Measurements from ENCODE around the gene TXNDC12.

The TXNDC12 gene

DNA sequence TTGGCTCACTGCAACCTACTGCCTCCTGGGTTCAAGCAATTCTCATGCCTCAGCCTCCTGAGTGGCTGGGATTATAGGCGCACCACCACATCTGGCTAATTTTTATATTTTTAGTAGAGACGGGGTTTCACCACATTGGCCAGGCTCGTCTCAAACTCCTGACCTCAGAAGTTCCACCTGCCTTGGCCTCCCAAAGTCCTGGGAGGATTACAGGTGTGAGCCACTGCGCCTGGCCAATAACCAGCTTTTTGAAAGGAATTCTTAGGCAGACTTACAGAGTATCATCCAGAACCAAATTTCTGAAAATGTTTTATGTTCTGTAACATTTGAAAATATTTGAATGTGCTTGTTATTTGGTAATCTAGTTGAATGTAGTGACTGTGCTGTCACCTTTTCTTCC is 15.7 kb upstream of the TXNDC12 start:
- peaks cover 0 to 1% (median 0%) of the 10 kb centered on the region in 5 donors for H3K4me1 ChIP-seq (ENCODE audit: control insufficient read depth in 5 of 5, insufficient read depth in 5 of 5, low read length in 5 of 5)
- no peaks in the 10 kb centered on the region for H3K9me3 ChIP-seq (ENCODE audit: control insufficient read depth in 5 of 5, low read length in 5 of 5)
- no peak overlapping the region for H3K4me3 ChIP-seq (ENCODE audit: low read depth in 1 of 5, low read length in 5 of 5)
- H3K27ac ChIP-seq (ENCODE audit: low read depth, low read length): no peak overlapping the region
- H3K9ac ChIP-seq (ENCODE audit: low read length in 5 of 5): no peak overlapping the region
- H3K27me3 ChIP-seq (ENCODE audit: control insufficient read depth in 5 of 5, insufficient read depth in 4 of 5, low read length in 5 of 5): no peaks in the 10 kb centered on the region
- H3K36me3 ChIP-seq (ENCODE audit: control insufficient read depth in 5 of 5, insufficient read depth in 5 of 5, low read length in 5 of 5): peaks cover 18 to 39% (median 28%) of the 10 kb centered on the region in 5 donors

DNA sequence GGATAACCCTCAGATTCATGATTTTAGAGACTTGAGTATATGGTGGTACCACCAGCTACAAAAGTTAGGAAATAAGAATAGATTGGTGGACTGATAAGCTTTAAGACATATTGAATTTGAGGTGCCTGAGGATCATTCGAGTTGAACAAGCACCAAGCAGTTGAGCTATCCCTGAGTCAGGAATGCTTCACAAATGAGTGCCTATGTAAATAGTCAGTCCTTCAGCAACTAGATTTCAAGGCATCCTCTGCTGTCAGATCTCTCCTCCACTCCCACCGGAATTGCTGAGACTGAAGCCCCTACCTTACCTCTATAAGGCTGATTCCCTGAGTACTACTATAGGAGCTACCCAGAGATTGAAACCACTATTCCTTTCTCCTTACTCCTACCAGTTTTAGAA is 8.2 kb upstream of the TXNDC12 start:
- Histone ChIP-seq H3K36me3 (ENCODE audit: control insufficient read depth in 5 of 5, insufficient read depth in 5 of 5, low read length in 5 of 5) (peaks cover 34 to 65% (median 55%) of the 10 kb centered on the region in 5 donors), H3K4me1 (ENCODE audit: control insufficient read depth in 5 of 5, insufficient read depth in 5 of 5, low read length in 5 of 5) (peaks cover 0 to 23% (median 12%) of the 10 kb centered on the region in 5 donors), H3K4me3 (ENCODE audit: low read depth in 1 of 5, low read length in 5 of 5) (no peak overlapping the region), H3K27me3 (ENCODE audit: control insufficient read depth in 5 of 5, insufficient read depth in 4 of 5, low read length in 5 of 5) (no peaks in the 10 kb centered on the region), H3K27ac (ENCODE audit: low read depth, low read length) (no peak overlapping the region), H3K9me3 (ENCODE audit: control insufficient read depth in 5 of 5, low read length in 5 of 5) (no peaks in the 10 kb centered on the region), H3K9ac (ENCODE audit: low read length in 5 of 5) (no peak overlapping the region)

DNA sequence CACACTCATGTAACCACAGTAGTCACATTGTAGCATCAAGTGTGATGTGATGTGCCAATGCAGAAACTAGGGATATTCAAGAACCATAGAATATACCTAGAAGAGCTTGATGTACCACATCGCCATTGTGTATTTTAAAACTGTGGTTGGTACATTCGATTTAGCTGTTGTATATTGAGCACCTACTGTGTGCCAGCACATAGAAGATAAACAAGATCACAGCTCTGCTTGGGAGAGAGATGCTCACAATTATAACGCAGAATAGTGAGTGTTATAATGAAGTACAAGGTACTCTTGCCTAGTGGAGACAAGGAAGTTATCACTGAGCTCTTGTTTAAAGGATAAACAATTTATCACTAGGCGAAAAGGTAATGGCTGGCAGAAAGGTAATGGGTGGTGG is 5.8 kb upstream of the TXNDC12 start:
- H3K36me3 ChIP-seq (ENCODE audit: control insufficient read depth in 5 of 5, insufficient read depth in 5 of 5, low read length in 5 of 5): peaks cover 30 to 47% (median 40%) of the 10 kb centered on the region in 5 donors
- no peak overlapping the region for H3K27ac ChIP-seq (ENCODE audit: low read depth, low read length)
- no peaks in the 10 kb centered on the region for H3K27me3 ChIP-seq (ENCODE audit: control insufficient read depth in 5 of 5, insufficient read depth in 4 of 5, low read length in 5 of 5)

DNA sequence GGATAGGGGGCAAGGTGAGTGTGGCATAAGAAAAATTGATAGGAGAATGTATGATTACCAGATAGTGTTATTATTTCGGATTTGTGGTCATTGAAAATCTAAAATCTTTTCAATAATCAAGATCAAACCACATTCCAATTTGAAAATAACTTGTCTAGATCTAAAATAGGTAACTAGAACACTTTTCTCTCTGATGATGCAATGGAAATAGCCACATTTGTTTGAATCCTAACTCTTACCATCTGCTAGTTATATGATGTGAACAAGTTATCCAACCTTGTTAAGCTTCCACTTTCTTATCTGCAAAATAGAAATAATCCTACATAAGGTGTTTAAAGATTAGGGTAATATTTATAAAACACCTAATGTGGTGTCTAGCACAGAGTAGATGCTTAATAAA is 4.9 kb upstream of the TXNDC12 start:
- Histone ChIP-seq H3K9me3 (ENCODE audit: control insufficient read depth in 5 of 5, low read length in 5 of 5) (no peaks in the 10 kb centered on the region), H3K27ac (ENCODE audit: low read depth, low read length) (peak overlapping the region; percentile 92), H3K4me3 (ENCODE audit: low read depth in 1 of 5, low read length in 5 of 5) (no peak overlapping the region), H3K36me3 (ENCODE audit: control insufficient read depth in 5 of 5, insufficient read depth in 5 of 5, low read length in 5 of 5) (peaks cover 28 to 37% (median 33%) of the 10 kb centered on the region in 5 donors), H3K9ac (ENCODE audit: low read length in 5 of 5) (peak overlapping the region in 1 of 5 donors; percentile 34), H3K27me3 (ENCODE audit: control insufficient read depth in 5 of 5, insufficient read depth in 4 of 5, low read length in 5 of 5) (no peaks in the 10 kb centered on the region), H3K4me1 (ENCODE audit: control insufficient read depth in 5 of 5, insufficient read depth in 5 of 5, low read length in 5 of 5) (peaks cover 2 to 51% (median 40%) of the 10 kb centered on the region in 5 donors)

More for the DNA sequence above, 5.8 kb upstream of the TXNDC12 start:
- Histone ChIP-seq H3K4me1 (ENCODE audit: control insufficient read depth in 5 of 5, insufficient read depth in 5 of 5, low read length in 5 of 5) (peaks cover 2 to 43% (median 32%) of the 10 kb centered on the region in 5 donors), H3K9ac (ENCODE audit: low read length in 5 of 5) (no peak overlapping the region), H3K9me3 (ENCODE audit: control insufficient read depth in 5 of 5, low read length in 5 of 5) (no peaks in the 10 kb centered on the region), H3K4me3 (ENCODE audit: low read depth in 1 of 5, low read length in 5 of 5) (no peak overlapping the region)

DNA sequence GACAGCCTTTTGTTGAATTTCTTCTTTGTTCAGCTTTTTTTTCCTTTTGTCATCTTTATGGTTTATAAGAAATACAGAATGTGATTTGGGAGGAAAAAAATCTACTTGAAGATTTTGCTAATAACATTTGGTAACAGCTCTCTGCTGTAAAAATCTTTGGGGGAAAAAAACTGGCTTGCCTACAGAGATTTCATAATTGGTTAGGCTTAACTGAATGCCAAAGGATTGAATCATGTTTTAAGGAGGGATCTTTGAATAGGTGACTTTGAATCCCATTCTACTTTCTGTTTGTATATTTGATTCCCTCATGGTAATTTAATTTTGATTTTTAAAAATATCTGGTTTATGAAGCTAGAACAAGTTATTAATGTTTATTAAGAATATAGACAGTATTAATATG is 4.3 kb upstream of the TXNDC12 start:
- peak overlapping the region in 1 of 5 donors; percentile 22 for H3K4me3 ChIP-seq (ENCODE audit: low read depth in 1 of 5, low read length in 5 of 5)

DNA sequence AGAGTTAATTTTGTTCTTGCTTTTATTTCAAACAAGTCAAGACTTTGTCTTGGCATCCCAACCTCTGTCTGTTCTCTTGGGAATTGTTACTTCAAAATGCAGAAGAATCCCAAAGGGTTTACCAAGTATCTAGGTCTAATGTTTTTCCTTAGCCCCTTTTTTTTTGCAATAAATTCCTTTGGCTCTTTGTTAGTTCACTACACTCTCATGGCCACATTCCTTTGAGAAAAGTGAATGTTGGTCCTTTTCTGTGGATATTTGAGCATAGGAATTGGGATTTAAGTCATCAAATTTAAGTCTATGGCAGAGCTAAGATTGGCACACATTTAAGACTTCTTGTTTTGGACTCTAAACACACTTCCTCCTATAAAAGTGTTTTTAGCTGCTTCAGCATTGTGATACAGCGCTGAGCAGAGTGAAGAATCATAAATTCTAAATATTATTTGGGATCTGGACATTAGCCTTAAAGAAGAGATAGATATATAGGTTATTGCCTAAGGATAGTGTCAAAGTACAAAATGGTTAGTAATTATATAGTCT is 3.0 kb upstream of the TXNDC12 start:
- H3K9me3 ChIP-seq (ENCODE audit: control insufficient read depth in 5 of 5, low read length in 5 of 5): no peaks in the 10 kb centered on the region
- peaks cover 13 to 22% (median 18%) of the 10 kb centered on the region in 5 donors for H3K36me3 ChIP-seq (ENCODE audit: control insufficient read depth in 5 of 5, insufficient read depth in 5 of 5, low read length in 5 of 5)
- H3K4me3 ChIP-seq (ENCODE audit: low read depth in 1 of 5, low read length in 5 of 5): peak overlapping the region in 4 of 5 donors; percentile 94 to 97 (median 96)
- peaks cover 7 to 61% (median 53%) of the 10 kb centered on the region in 5 donors for H3K4me1 ChIP-seq (ENCODE audit: control insufficient read depth in 5 of 5, insufficient read depth in 5 of 5, low read length in 5 of 5)
- H3K27ac ChIP-seq (ENCODE audit: low read depth, low read length): peak overlapping the region; percentile 92
- H3K27me3 ChIP-seq (ENCODE audit: control insufficient read depth in 5 of 5, insufficient read depth in 4 of 5, low read length in 5 of 5): no peaks in the 10 kb centered on the region
- H3K9ac ChIP-seq (ENCODE audit: low read length in 5 of 5): peak overlapping the region in 1 of 5 donors; percentile 43

More for the DNA sequence above, 4.3 kb upstream of the TXNDC12 start:
- H3K36me3 ChIP-seq (ENCODE audit: control insufficient read depth in 5 of 5, insufficient read depth in 5 of 5, low read length in 5 of 5): peaks cover 23 to 32% (median 29%) of the 10 kb centered on the region in 5 donors
- H3K9me3 ChIP-seq (ENCODE audit: control insufficient read depth in 5 of 5, low read length in 5 of 5): no peaks in the 10 kb centered on the region
- H3K27me3 ChIP-seq (ENCODE audit: control insufficient read depth in 5 of 5, insufficient read depth in 4 of 5, low read length in 5 of 5): no peaks in the 10 kb centered on the region
- peak overlapping the region; percentile 92 for H3K27ac ChIP-seq (ENCODE audit: low read depth, low read length)
- peak overlapping the region in 2 of 5 donors; percentile 0 to 34 for H3K9ac ChIP-seq (ENCODE audit: low read length in 5 of 5)
- peaks cover 4 to 56% (median 46%) of the 10 kb centered on the region in 5 donors for H3K4me1 ChIP-seq (ENCODE audit: control insufficient read depth in 5 of 5, insufficient read depth in 5 of 5, low read length in 5 of 5)

DNA sequence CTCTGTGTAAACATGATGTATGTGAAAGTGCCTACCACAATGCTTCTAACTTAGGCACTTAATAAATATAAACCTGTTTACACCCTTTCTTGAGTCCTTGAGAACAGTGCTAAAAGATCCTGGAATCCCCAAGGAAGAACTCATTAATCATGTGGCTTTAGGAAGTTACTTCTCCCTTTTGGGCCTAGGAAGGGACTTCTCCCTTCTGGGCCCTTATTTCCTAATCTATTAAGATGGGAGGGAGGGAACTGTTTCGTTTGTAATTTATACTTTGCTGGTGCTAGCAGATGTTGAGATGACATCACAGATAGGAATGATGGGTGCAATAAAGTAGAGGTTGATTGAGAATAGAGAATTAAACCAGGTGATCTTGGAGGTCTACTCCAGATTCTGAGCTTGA is 2.3 kb upstream of the TXNDC12 start:
- peaks cover 7 to 61% (median 53%) of the 10 kb centered on the region in 5 donors for H3K4me1 ChIP-seq (ENCODE audit: control insufficient read depth in 5 of 5, insufficient read depth in 5 of 5, low read length in 5 of 5)
- peaks cover 12 to 18% (median 15%) of the 10 kb centered on the region in 5 donors for H3K36me3 ChIP-seq (ENCODE audit: control insufficient read depth in 5 of 5, insufficient read depth in 5 of 5, low read length in 5 of 5)
- H3K27me3 ChIP-seq (ENCODE audit: control insufficient read depth in 5 of 5, insufficient read depth in 4 of 5, low read length in 5 of 5): no peaks in the 10 kb centered on the region
- H3K27ac ChIP-seq (ENCODE audit: low read depth, low read length): peak overlapping the region; percentile 92
- peak overlapping the region; percentile 6 to 94 (median 86) for H3K9ac ChIP-seq (ENCODE audit: low read length in 5 of 5)
- H3K9me3 ChIP-seq (ENCODE audit: control insufficient read depth in 5 of 5, low read length in 5 of 5): no peaks in the 10 kb centered on the region
- peak overlapping the region; percentile 93 to 97 (median 96) for H3K4me3 ChIP-seq (ENCODE audit: low read depth in 1 of 5, low read length in 5 of 5)

DNA sequence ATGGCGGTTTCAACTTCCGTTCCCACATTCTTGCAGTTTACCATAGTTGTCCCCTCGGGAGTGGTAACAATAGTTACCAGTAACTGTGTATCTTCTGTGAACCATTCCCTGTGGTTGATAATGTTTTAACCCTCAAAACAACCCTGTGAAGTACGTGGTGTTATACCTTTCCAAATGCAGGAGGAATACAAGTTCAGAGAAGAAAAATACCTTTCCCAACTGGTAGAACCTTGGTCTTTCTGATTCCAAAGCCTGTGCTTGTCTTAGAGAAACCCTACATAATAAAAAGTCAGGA is 1.9 kb upstream of the TXNDC12 start:
- H3K9ac ChIP-seq (ENCODE audit: low read length in 5 of 5): peak overlapping the region; percentile 6 to 94 (median 86)
- no peaks in the 10 kb centered on the region for H3K9me3 ChIP-seq (ENCODE audit: control insufficient read depth in 5 of 5, low read length in 5 of 5)
- peak overlapping the region; percentile 93 to 97 (median 96) for H3K4me3 ChIP-seq (ENCODE audit: low read depth in 1 of 5, low read length in 5 of 5)
- peak overlapping the region; percentile 92 for H3K27ac ChIP-seq (ENCODE audit: low read depth, low read length)
- peaks cover 12 to 21% (median 15%) of the 10 kb centered on the region in 5 donors for H3K36me3 ChIP-seq (ENCODE audit: control insufficient read depth in 5 of 5, insufficient read depth in 5 of 5, low read length in 5 of 5)
- H3K4me1 ChIP-seq (ENCODE audit: control insufficient read depth in 5 of 5, insufficient read depth in 5 of 5, low read length in 5 of 5): peaks cover 7 to 61% (median 53%) of the 10 kb centered on the region in 5 donors
- H3K27me3 ChIP-seq (ENCODE audit: control insufficient read depth in 5 of 5, insufficient read depth in 4 of 5, low read length in 5 of 5): no peaks in the 10 kb centered on the region

DNA sequence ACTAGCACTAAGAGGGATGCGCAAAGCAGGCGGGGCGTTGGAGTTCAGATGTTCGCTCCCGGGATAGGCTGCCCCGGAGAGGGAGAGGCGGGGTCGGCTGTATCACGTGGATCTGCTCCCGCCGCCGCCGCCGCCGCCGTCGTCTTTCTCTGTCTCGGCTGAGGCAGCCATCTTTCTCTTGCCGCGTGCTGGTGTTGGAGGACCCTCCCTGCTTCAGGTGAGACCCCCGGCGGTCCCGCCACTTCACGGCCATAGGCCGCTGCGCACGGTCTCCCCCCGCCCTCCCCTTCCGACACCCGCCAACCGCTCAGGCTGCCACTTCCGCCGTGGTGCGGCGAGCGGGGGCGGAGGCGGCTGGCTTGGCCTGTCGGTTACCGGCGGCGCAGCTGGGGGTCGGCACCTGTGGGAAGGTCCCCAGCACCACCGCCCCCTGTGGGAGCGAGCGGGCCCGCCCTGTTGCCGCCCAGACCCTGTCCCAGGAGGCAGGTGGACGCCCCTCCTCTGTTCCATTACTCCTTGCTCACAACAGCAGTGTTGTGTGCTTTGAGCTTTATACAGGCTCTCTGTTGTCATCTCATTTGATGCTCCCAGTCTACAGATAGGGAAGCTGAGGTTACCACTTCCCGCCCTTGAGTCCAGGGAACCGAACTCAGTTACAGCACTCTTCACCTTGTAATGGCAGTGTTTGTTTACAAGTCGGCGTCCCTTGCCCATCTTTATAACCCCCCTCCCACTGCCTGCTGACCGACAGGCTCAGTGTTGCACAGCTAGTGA is 1.4 kb upstream of the TXNDC12 start, which contains the start of gene BTF3L4:
Gene BTF3L4 (plus strand): TSS at position 133 of the 774 bp plus-strand sequence. CDS start 3,553 bp downstream, outside the sequence.
- Histone ChIP-seq H3K27ac (ENCODE audit: low read depth, low read length) (peak within 1 kb of the TSS; percentile 92), H3K9ac (ENCODE audit: low read length in 5 of 5) (peak within 1 kb of the TSS; percentile 31 to 99 (median 91)), H3K9me3 (ENCODE audit: control insufficient read depth in 5 of 5, low read length in 5 of 5) (no peaks in the 10 kb centered on the region), H3K4me1 (ENCODE audit: control insufficient read depth in 5 of 5, insufficient read depth in 5 of 5, low read length in 5 of 5) (peaks cover 7 to 61% (median 53%) of the 10 kb centered on the region in 5 donors), H3K4me3 (ENCODE audit: low read depth in 1 of 5, low read length in 5 of 5) (peak within 1 kb of the TSS; percentile 93 to 97 (median 96)), H3K27me3 (ENCODE audit: control insufficient read depth in 5 of 5, insufficient read depth in 4 of 5, low read length in 5 of 5) (no peaks in the 10 kb centered on the region), H3K36me3 (ENCODE audit: control insufficient read depth in 5 of 5, insufficient read depth in 5 of 5, low read length in 5 of 5) (peaks cover 12 to 21% (median 14%) of the 10 kb centered on the region in 5 donors)

DNA sequence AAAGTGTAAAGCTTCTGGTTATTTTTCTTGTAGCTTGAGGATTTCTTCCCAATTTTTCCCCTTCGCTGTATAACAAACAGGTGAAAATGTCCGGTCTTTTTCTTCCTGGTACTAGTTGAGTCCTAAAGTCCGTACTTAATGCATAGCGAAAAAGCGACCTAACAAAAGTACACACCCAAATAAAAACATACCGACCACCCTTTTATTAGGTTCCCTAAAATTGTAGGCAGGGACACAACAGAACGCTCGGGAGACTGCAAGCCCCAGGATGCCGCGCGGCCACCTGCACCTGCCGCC is 823 bp upstream of the TXNDC12 start:
- Histone ChIP-seq H3K27me3 (ENCODE audit: control insufficient read depth in 5 of 5, insufficient read depth in 4 of 5, low read length in 5 of 5) (no peaks in the 10 kb centered on the region), H3K9ac (ENCODE audit: low read length in 5 of 5) (peak overlapping the region in 3 of 5 donors; percentile 89 to 99 (median 91)), H3K27ac (ENCODE audit: low read depth, low read length) (peak overlapping the region; percentile 92)

More for the DNA sequence above, 823 bp upstream of the TXNDC12 start:
- H3K9me3 ChIP-seq (ENCODE audit: control insufficient read depth in 5 of 5, low read length in 5 of 5): no peaks in the 10 kb centered on the region
- H3K36me3 ChIP-seq (ENCODE audit: control insufficient read depth in 5 of 5, insufficient read depth in 5 of 5, low read length in 5 of 5): peaks cover 9 to 18% (median 13%) of the 10 kb centered on the region in 5 donors
- peak overlapping the region; percentile 93 to 97 (median 96) for H3K4me3 ChIP-seq (ENCODE audit: low read depth in 1 of 5, low read length in 5 of 5)
- peaks cover 7 to 61% (median 53%) of the 10 kb centered on the region in 5 donors for H3K4me1 ChIP-seq (ENCODE audit: control insufficient read depth in 5 of 5, insufficient read depth in 5 of 5, low read length in 5 of 5)

All from subcutaneous abdominal adipose tissue (tissue), 5 donors.